Measurements from ENCODE around the gene WIPI1. TPM values are rescaled to one million over a fixed set of nuclear protein-coding genes. Genes with fewer than 3 reads are reported as not detected.

The WIPI1 gene
- total RNA-seq, 1 donor from 2014 or later: 39.0 TPM

DNA sequence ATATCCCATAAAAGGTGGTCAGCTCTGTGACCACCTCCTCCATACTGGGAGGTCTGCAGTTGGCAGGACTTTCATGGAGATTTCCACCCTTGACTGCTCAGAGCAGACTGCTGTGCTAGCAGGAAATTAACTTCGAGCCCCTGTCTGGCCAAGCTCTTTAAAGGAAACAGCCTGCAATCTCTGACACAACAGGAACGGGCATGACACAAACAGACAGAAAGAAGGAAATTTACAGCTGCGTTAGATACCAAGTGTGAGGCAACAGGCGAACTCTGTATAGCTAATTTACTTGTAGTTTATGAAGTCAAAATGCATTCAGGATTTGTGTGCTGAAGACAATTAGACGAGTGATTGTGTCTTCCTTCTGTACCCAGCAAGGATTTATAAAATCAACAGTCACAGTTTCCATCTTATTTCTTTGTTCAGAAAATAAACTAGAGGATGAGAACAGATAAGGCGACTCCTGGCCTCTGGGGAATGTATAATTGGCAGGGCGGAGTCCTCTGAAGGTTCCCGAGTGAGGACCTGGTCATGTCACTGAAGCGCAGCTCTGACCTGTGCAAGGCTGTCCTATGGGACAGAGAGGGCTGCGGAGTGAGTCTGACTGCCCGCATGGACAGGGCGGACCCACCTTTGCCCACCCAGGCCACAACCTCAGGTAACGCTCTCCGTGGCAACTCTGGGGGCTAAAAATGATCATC lies 16.1 kb downstream of the WIPI1 start:
- DNase-seq (ENCODE audit: extremely low spot score, unreplicated experiment): no peak
- H3K27me3 Mint-ChIP-seq: no peaks in the 10 kb centered on the region
- H3K36me3 Mint-ChIP-seq: peaks cover 17% of the 10 kb centered on the region
- H3K9me3 Mint-ChIP-seq: no peaks in the 10 kb centered on the region
- H3K27ac Mint-ChIP-seq: peak overlapping the region; percentile 33
- TF ChIP-seq, protein P1, sequence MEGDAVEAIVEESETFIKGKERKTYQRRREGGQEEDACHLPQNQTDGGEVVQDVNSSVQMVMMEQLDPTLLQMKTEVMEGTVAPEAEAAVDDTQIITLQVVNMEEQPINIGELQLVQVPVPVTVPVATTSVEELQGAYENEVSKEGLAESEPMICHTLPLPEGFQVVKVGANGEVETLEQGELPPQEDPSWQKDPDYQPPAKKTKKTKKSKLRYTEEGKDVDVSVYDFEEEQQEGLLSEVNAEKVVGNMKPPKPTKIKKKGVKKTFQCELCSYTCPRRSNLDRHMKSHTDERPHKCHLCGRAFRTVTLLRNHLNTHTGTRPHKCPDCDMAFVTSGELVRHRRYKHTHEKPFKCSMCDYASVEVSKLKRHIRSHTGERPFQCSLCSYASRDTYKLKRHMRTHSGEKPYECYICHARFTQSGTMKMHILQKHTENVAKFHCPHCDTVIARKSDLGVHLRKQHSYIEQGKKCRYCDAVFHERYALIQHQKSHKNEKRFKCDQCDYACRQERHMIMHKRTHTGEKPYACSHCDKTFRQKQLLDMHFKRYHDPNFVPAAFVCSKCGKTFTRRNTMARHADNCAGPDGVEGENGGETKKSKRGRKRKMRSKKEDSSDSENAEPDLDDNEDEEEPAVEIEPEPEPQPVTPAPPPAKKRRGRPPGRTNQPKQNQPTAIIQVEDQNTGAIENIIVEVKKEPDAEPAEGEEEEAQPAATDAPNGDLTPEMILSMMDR (conservative IDR thresholded peaks at IDR 0.05): no peak
- no peak overlapping the region for H3K4me3 Mint-ChIP-seq
- H3K4me1 Mint-ChIP-seq (ENCODE audit: unreplicated experiment): peaks cover 42% of the 10 kb centered on the region

DNA sequence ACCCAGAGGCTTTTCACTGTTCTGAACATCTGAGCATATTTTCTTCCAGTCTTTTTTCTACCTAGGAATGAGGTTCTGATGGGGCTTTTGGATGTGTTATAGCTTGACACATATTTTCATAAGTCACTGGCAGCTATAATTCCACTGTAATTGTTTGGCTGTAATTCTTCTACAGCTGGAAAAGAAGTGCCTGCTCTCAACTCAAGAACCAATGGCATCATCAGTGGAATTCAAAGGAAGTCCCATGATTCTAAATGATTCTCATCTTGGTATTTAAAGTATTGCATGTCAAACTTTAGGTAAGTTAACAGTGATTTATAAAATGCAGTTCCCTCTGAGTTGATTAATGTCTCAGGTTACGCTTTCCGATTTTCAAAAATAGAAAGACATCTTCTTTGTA lies 16.8 kb downstream of the WIPI1 start:
- no peak for DNase-seq (ENCODE audit: extremely low spot score, unreplicated experiment)
- TF ChIP-seq, protein P1 (conservative IDR thresholded peaks at IDR 0.05): no peak
- Mint-ChIP-seq H3K9me3 (no peaks in the 10 kb centered on the region), H3K4me3 (no peak overlapping the region), H3K27me3 (no peaks in the 10 kb centered on the region), H3K36me3 (peaks cover 15% of the 10 kb centered on the region), H3K4me1 (ENCODE audit: unreplicated experiment) (peaks cover 39% of the 10 kb centered on the region), H3K27ac (peak overlapping the region; percentile 33)

DNA sequence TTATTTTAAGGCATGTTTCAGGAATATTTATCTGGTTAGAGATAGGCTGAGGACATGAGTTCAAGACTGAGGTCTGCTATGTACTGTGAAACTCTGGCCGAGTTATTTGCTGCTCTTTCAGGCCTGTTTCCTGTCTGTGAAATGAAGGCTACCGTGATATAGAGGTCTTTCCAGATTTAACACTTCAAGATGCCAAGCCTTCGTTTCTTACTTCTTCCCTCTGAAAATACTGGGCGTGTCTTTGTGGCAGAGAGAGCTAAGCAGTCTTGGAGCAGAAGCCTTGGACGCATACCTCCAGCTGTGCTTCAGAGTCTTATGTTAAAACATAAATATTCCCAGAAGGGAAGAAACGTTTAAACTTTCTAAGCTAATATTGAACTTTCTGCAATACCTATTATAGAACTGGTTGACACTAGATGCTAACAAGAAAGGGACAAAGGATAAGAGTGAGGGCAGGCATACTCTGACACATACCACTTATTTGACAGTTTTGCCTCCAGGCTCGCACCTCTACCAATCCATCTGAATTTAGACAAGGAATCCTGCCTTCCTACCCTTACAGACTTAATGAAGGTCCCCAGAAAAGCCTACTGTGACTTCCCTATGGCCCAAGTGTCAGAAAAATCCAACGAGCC lies 17.5 kb downstream of the WIPI1 start:
- no peak overlapping the region for H3K27ac Mint-ChIP-seq
- no peaks in the 10 kb centered on the region for H3K27me3 Mint-ChIP-seq
- no peaks in the 10 kb centered on the region for H3K9me3 Mint-ChIP-seq
- peaks cover 11% of the 10 kb centered on the region for H3K36me3 Mint-ChIP-seq
- peaks cover 36% of the 10 kb centered on the region for H3K4me1 Mint-ChIP-seq (ENCODE audit: unreplicated experiment)
- no peak for DNase-seq (ENCODE audit: extremely low spot score, unreplicated experiment)
- TF ChIP-seq, protein P1 (conservative IDR thresholded peaks at IDR 0.05): no peak
- H3K4me3 Mint-ChIP-seq: no peak overlapping the region

DNA sequence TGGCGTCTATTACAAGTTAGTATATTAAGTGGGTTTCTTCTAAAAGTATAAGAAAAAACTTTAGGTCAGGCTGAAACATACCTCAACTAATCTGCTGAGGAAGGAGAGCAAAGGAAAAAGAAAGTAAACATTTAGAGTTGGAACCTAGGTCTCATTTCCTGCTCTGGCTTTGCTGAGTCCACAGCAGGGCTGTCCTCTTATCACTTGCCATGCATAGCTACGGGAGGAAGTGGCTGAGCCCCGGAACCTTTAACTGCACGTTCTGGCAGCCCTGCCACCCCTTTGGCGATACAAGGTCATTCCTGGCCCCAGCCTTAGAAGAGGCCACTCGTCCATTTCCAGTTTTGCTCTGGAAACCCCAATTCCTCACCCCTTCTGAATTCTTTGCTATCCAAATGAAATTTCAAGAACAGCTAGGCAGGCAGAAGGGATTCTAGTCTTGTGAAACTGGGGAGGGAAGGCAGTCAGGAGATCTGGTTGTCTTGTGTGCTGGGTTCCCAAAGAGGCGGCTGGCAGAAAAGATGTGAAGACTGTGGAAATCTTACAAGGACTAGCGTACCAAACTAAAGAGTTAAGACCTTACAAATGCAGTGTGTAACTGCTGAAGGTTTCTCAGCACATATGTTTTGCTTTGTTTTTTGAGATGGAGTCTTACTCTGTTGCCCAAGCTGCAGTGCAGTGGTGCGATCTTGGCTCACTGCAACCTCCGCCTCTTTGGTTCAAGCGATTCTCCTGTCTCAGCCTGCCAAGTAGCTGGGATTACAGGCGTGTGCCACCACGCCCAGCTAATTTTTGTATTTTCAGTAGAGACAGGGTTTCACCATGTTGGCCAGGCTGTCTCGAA lies 19.1 kb downstream of the WIPI1 start:
- H3K9me3 Mint-ChIP-seq: no peaks in the 10 kb centered on the region
- H3K27me3 Mint-ChIP-seq: no peaks in the 10 kb centered on the region
- TF ChIP-seq, protein P1 (conservative IDR thresholded peaks at IDR 0.05): no peak
- H3K36me3 Mint-ChIP-seq: peaks cover 5% of the 10 kb centered on the region
- DNase-seq (ENCODE audit: extremely low spot score, unreplicated experiment): no peak
- H3K4me3 Mint-ChIP-seq: no peak overlapping the region
- peak overlapping the region; percentile 18 for H3K27ac Mint-ChIP-seq
- peaks cover 36% of the 10 kb centered on the region for H3K4me1 Mint-ChIP-seq (ENCODE audit: unreplicated experiment)

DNA sequence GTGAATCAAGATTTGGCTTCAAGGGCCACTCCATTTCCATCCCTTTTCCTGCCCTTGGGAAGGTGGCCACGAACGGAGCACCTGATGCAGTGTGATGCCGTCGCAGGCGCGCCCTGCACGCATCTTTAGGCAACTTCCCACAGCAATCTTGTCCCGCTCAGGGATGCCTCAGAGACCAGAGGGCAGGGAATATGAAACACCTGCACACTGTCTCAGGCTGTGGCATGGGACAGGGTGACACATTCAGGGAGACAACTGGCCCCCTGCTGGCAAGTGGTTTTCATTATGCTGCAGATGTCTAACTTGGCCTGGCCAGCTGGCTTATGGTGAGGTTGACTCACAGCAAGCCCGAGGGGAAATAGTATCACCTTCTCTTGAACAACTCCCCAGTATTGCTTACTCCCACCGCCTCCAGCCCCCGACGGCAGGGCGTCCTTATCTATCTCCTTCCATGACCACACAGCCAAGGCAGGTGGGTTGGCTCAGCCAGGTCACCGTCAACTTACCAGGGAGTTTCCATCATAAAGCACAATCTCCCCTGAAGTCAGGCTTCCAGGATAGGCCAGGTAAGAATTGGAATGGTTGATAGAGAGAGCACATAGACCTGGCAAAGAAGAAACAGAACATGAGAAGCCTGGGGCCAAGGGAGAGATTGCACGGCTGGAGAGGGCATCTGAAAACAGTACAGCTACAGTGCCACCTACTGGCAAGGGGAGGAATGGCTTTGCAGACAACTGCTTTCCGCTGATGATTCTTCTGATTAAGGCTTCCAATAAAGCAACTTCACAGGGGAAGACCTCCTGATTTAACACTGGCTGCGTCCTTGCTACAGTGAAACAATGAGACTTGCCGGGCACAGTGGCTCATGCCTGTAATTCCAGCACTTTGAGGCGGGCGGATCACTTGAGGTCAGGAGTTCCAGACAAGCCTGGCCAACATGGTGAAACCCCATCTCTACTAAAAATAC lies 21.1 kb downstream of the WIPI1 start:
- Mint-ChIP-seq H3K36me3 (peaks cover 10% of the 10 kb centered on the region), H3K9me3 (no peaks in the 10 kb centered on the region), H3K27me3 (no peaks in the 10 kb centered on the region), H3K4me1 (ENCODE audit: unreplicated experiment) (peaks cover 29% of the 10 kb centered on the region), H3K4me3 (no peak overlapping the region), H3K27ac (peak overlapping the region; percentile 25)
- peak; percentile 78 for DNase-seq (ENCODE audit: extremely low spot score, unreplicated experiment)
- TF ChIP-seq, protein P1 (conservative IDR thresholded peaks at IDR 0.05): peak; percentile 94

All from type B pancreatic cell (in vitro differentiated cells).